ENCODE measurements around the gene TCF7L2.

TCF7L2 gene

DNA sequence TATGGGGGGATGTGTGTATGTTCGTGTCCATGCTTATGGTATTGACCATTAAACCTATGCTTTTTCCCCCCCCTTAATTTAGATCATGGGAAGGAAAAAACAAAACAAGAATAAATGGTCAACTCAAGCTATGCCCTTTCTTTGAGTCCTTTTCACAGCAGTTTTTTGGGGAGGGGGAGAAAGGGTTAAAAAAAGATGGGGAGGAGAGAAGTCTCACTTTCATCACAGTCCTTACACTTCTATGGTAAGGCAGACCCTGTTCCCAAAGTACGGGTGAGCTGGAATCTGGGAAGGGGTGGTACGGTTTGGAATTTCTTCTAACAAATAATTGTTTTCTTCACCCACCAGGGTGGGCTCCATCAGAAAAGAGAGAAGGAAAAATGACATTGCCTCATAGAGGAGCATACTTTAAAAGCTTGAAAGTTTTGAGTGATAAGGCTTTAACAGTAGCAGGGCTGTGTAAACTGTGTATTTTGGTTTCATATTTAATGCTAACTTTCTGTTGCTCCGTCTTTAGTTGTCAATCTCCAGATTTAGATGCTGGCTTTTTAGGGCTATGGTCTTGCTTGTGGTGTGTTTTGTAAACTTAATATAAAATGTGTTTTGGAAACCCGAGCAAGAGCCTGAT is 180.1 kb downstream of the TCF7L2 start:
- Histone ChIP-seq H3K9me3 (ENCODE audit: insufficient read depth, low read length) (no peaks in the 10 kb centered on the region), H3F3A (ENCODE audit: insufficient read depth) (no peaks in the 10 kb centered on the region), H3K4me2 (ENCODE audit: low read depth, low read length, poor library complexity, severe bottlenecking) (no peak overlapping the region), H3K36me3 (ENCODE audit: low read length) (no peaks in the 10 kb centered on the region), H4K20me1 (ENCODE audit: low read depth, low read length) (no peaks in the 10 kb centered on the region), H3K27me3 (ENCODE audit: low read length) (no peaks in the 10 kb centered on the region), H3K27ac (ENCODE audit: low read depth, low read length) (no peak overlapping the region), H3K9ac (ENCODE audit: low read length) (no peak overlapping the region), H3K4me3 (ENCODE audit: insufficient read depth, low read length, poor library complexity, severe bottlenecking) (no peak overlapping the region), H2AFZ (ENCODE audit: low read depth, low read length, severe bottlenecking) (no peak overlapping the region), H3K79me2 (ENCODE audit: insufficient read depth, low read length) (no peaks in the 10 kb centered on the region), H3K9me2 (replicated peaks; ENCODE audit: insufficient read depth, low read length) (no peaks in the 10 kb centered on the region)
- TF ChIP-seq CTCF (IDR thresholded peaks at IDR 0.05; ENCODE audit: insufficient read depth, low read length, poor library complexity, severe bottlenecking): no peak
- no peak; the same call in 1 of the 2 replicates for TF ChIP-seq EZH2phosphoT487 (conservative IDR thresholded peaks at IDR 0.05; ENCODE audit: low read length)

DNA sequence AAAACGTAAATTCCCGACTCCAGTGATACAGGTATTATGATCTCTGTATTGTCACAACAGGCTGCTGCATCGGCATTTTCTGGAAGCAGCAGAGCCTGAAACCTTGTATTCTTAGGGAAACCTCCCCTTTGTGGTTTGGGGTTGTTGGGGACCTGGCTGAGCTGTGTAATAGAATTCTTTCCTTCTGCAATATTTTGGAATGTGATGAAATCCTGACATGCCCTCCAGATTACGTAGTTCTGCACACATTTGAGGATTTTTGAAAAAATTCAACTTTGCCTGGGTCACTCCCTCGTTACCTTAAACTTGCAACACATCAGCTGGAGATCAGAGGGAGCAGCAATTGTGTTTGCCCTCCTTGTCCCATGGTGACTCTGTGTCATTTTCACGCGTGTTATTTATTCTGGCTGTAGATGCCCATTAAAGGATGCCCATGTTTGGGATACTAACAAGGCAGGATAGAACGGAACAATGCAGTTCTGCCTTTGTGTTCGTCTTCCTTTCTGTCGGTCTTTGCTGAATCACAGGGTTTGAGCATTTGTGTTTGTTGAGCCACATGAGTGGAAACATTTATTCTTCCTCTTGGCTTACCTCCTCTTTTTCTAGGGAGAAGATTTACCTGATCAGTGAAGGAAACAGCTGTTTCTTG is 181.7 kb downstream of the TCF7L2 start:
- H3K27ac ChIP-seq (ENCODE audit: low read depth, low read length): no peak overlapping the region
- H3K36me3 ChIP-seq (ENCODE audit: low read length): no peaks in the 10 kb centered on the region
- no peaks in the 10 kb centered on the region for H3K9me3 ChIP-seq (ENCODE audit: insufficient read depth, low read length)
- no peak overlapping the region for H3K9ac ChIP-seq (ENCODE audit: low read length)
- H4K20me1 ChIP-seq (ENCODE audit: low read depth, low read length): no peaks in the 10 kb centered on the region
- H3K9me2 ChIP-seq (replicated peaks; ENCODE audit: insufficient read depth, low read length): no peaks in the 10 kb centered on the region
- no peaks in the 10 kb centered on the region for H3F3A ChIP-seq (ENCODE audit: insufficient read depth)
- H3K4me3 ChIP-seq (ENCODE audit: insufficient read depth, low read length, poor library complexity, severe bottlenecking): no peak overlapping the region
- H3K4me2 ChIP-seq (ENCODE audit: low read depth, low read length, poor library complexity, severe bottlenecking): no peak overlapping the region
- no peaks in the 10 kb centered on the region for H3K79me2 ChIP-seq (ENCODE audit: insufficient read depth, low read length)
- H3K27me3 ChIP-seq (ENCODE audit: low read length): no peaks in the 10 kb centered on the region
- no peak for TF ChIP-seq CTCF (IDR thresholded peaks at IDR 0.05; ENCODE audit: insufficient read depth, low read length, poor library complexity, severe bottlenecking)
- TF ChIP-seq EZH2phosphoT487 (conservative IDR thresholded peaks at IDR 0.05; ENCODE audit: low read length): no peak
- no peak overlapping the region for H2AFZ ChIP-seq (ENCODE audit: low read depth, low read length, severe bottlenecking)

DNA sequence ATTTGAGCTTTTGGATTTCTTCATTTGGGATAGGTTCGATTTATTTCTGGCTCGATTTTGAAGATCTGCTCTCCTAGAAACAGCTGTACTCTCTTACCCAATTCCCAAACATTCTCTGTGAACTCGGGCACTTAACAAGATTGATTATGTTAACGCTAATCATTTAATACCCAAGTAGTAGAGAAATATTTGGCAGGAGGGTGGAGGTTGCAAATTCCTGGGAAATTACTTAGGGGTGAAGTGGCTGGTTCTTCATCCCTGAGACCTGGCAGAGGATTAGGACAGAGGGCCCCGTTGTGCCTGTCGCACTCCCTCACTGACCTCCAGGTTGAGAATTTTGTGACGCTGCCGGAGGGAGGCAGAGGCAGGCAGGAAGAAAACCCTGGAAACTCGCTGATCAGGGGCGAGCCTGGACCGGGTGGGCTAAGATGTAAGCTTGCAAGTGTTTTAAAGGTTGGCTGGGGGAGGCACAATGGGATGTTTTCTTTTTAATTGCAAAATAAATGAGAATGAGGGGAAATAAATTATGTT is 182.6 kb downstream of the TCF7L2 start:
- no peaks in the 10 kb centered on the region for H3F3A ChIP-seq (ENCODE audit: insufficient read depth)
- no peak overlapping the region for H3K4me2 ChIP-seq (ENCODE audit: low read depth, low read length, poor library complexity, severe bottlenecking)
- no peaks in the 10 kb centered on the region for H3K27me3 ChIP-seq (ENCODE audit: low read length)
- no peaks in the 10 kb centered on the region for H3K9me2 ChIP-seq (replicated peaks; ENCODE audit: insufficient read depth, low read length)
- H4K20me1 ChIP-seq (ENCODE audit: low read depth, low read length): no peaks in the 10 kb centered on the region
- no peak for TF ChIP-seq CTCF (IDR thresholded peaks at IDR 0.05; ENCODE audit: insufficient read depth, low read length, poor library complexity, severe bottlenecking)
- TF ChIP-seq EZH2phosphoT487 (conservative IDR thresholded peaks at IDR 0.05; ENCODE audit: low read length): no peak
- no peak overlapping the region for H3K9ac ChIP-seq (ENCODE audit: low read length)
- H3K27ac ChIP-seq (ENCODE audit: low read depth, low read length): no peak overlapping the region
- H3K36me3 ChIP-seq (ENCODE audit: low read length): no peaks in the 10 kb centered on the region
- no peak overlapping the region for H2AFZ ChIP-seq (ENCODE audit: low read depth, low read length, severe bottlenecking)
- H3K4me3 ChIP-seq (ENCODE audit: insufficient read depth, low read length, poor library complexity, severe bottlenecking): no peak overlapping the region
- no peaks in the 10 kb centered on the region for H3K79me2 ChIP-seq (ENCODE audit: insufficient read depth, low read length)
- H3K9me3 ChIP-seq (ENCODE audit: insufficient read depth, low read length): no peaks in the 10 kb centered on the region

All from SU-DHL-6 (cell line).